Endothelial cell of umbilical vein (primary cell): ENCODE data around the gene ZFYVE28.

Experiments
- EZH2 ChIP-seq: IDR thresholded peaks from 2 replicates; pipeline ENCODE4 v1.6.1; 2012; ENCODE audit warnings: borderline replicate concordance, low read depth, mild to moderate bottlenecking, moderate library complexity, low read length, inconsistent platforms; ENCODE audit not compliant: severe bottlenecking
- FOS ChIP-seq: IDR thresholded peaks from 2 replicates; pipeline ENCODE4 v1.6.1; 2011; ENCODE audit warnings: mild to moderate bottlenecking, low read length, moderate library complexity, borderline replicate concordance; ENCODE audit not compliant: insufficient read depth
- GATA2 ChIP-seq: IDR thresholded peaks from 2 replicates; pipeline ENCODE4 v1.7.0; 2011; ENCODE audit warnings: low read depth, mild to moderate bottlenecking, moderate library complexity, mixed read lengths, low read length; ENCODE audit not compliant: insufficient read length, insufficient read depth
- JUN ChIP-seq: IDR thresholded peaks from 2 replicates; pipeline ENCODE4 v1.6.1; 2011; ENCODE audit warnings: borderline replicate concordance, low read depth; ENCODE audit not compliant: insufficient read length, insufficient read depth
- MAX ChIP-seq: IDR thresholded peaks from 2 replicates; pipeline ENCODE4 v1.6.1; 2011; ENCODE audit not compliant: insufficient read depth, insufficient read length
- MYC ChIP-seq: IDR thresholded peaks from one replicate; pipeline ENCODE4 v1.6.1; 2011; ENCODE audit warnings: mild to moderate bottlenecking, low read depth, low read length
- POLR2A ChIP-seq: IDR thresholded peaks from 2 replicates; pipeline ENCODE4 v1.6.1; 2012; ENCODE audit warnings: low read depth, mild to moderate bottlenecking, control low read depth, low read length
- POLR2AphosphoS5 ChIP-seq: IDR thresholded peaks from 2 replicates; pipeline ENCODE4 v1.6.1; 2012; ENCODE audit warnings: low read depth, mild to moderate bottlenecking, control low read depth, low read length, moderate library complexity; ENCODE audit not compliant: insufficient read depth
- TF ChIP-seq, protein P1 (sequence below), 2 donors: IDR thresholded peaks; 1 replicate in 1 of 2; 2 replicates in 1 of 2; pipeline ENCODE4 v1.5.1; 2011; ENCODE audit warnings: low read length in 2 of 2, mild to moderate bottlenecking in 2 of 2, moderate library complexity in 2 of 2, control low read depth in 1 of 2, inconsistent platforms in 1 of 2, low read depth in 1 of 2; ENCODE audit not compliant: insufficient read depth in 1 of 2; ENCODE audit errors: extremely low read depth in 1 of 2

DNA sequence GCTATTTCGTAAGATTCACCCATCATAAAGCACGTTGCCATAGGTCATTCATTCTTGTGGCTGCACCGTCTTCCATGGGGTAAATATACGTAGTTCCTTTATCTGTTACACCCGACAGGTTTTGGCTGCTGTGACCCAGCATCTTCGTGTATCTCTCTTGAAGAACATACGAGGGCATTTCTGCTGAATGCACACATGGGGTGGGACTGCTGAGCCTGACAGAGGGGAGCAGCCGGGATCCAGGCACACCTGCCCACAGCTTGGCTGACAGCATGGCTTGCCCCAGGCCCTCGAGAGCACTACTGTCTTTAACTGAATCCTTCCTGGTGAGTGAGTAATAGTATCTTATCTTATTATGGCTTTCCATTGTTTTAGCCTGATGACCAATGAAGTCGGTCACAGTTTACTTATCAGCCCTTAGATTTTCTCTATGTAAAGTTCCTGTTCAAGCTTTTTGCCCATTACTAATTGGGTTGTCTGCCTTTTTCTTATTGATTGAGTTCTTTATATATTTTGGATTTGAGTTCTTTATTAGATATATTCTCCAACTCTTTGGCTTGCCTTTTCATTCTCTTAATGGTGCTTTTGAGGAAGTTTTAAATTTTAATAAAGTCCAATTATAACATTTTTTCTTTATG, 111.6 kb downstream of the ZFYVE28 start:
- no peak for TF ChIP-seq EZH2
- no peak for TF ChIP-seq POLR2AphosphoS5
- TF ChIP-seq, protein P1, sequence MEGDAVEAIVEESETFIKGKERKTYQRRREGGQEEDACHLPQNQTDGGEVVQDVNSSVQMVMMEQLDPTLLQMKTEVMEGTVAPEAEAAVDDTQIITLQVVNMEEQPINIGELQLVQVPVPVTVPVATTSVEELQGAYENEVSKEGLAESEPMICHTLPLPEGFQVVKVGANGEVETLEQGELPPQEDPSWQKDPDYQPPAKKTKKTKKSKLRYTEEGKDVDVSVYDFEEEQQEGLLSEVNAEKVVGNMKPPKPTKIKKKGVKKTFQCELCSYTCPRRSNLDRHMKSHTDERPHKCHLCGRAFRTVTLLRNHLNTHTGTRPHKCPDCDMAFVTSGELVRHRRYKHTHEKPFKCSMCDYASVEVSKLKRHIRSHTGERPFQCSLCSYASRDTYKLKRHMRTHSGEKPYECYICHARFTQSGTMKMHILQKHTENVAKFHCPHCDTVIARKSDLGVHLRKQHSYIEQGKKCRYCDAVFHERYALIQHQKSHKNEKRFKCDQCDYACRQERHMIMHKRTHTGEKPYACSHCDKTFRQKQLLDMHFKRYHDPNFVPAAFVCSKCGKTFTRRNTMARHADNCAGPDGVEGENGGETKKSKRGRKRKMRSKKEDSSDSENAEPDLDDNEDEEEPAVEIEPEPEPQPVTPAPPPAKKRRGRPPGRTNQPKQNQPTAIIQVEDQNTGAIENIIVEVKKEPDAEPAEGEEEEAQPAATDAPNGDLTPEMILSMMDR (IDR thresholded peaks at IDR 0.05; ENCODE audit: extremely low read depth in 1 of 2, insufficient read depth in 1 of 2, low read depth in 1 of 2, low read length in 2 of 2), result no peak
- no peak for TF ChIP-seq POLR2A
- TF ChIP-seq MYC, result no peak
- TF ChIP-seq MAX, result no peak
- TF ChIP-seq JUN, result no peak
- no peak for TF ChIP-seq FOS
- TF ChIP-seq GATA2, result no peak
